NCI-H510A (cell line): ENCODE results near the gene WNT3.
"Not testable (repeated sequence)": the region's sequence is repeated elsewhere in the genome, so short reads cannot be mapped to it uniquely, and the experiment has no call there.

Source experiments
- DNase-seq: peaks from one replicate; lab custom pipeline; 2025; lab: John Stamatoyannopoulos, UW

WNT3 gene

DNA sequence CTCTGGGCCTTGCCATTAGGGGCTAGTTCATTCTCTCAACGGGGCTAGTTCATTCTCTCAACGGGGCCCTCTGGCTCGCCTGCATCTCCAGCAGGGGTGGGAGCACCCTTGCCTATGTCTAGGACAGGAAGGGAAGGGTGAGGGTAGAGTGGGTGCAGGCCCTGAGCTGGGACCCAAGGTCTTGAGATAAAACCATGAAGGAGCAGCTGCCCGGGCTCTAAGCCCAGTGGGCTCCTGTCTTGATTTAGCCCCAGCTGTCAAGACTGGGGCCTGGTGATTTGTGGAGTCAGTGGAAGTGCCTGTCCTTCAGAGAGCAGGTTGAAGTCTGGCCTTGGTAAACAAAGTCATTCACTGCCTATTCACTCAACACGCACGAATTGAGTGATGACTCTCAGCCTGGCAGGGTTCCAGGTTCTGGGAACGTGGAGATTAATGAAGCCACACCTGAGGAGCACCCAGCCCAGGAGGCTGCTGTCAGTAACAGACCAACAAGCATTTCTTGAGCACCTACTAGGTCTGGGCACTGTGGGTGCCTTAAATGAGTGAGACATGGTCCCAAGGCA, 35.4 kb downstream of the WNT3 start:
- DNase-seq, result no peak

DNA sequence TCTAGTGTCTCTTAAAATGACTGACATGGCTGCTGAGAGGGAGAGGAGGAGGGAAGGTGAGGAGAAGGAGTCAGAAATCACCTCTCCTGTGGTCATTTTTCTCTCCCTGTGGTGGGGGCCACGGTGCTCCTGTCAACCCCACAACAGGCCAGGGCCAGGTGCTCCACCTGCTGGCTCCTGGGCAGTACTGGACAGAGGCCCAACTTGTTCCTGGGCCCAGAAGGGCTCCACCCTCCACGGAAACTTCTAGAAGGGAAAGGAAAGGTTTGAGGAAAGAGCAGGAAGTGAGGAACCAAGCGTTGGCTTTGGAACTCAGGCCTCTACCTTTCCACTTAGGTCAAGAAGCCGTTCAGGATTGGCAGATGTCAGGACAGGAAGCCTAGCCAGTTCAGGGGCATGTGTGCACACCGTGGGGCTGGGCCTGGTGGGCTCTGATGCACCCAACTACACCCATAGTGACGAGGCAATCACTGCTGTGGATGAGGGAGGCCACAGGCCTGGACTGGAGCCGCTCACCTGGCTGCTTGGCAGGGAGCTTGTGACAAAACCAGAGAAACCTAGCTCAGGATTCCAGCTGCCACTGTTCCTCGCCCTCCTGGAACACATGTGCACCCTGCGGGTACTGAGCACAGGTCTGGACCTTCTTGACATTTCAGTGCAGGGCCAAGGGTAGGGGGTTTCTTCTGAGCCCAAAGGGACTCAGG, 36.1 kb downstream of the WNT3 start:
- DNase-seq, result no peak

DNA sequence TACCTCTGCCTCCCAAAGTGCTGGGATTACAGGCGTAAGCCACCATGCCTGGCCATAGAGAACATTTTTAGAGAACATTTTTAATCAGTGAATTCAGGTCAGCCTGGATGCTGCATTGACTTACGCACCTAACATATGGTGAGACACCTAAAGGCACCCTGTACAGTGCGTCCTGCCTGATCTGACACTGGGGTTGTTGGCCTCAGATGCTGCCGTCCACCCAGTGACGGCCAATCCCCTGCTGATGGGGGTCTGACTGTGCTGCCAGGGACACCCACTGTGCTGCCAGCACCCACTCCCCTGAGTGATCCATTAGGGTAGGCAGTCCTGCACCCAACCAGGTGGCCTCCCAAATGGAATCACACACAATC, 38.5 kb downstream of the WNT3 start:
- DNase-seq, result no peak

DNA sequence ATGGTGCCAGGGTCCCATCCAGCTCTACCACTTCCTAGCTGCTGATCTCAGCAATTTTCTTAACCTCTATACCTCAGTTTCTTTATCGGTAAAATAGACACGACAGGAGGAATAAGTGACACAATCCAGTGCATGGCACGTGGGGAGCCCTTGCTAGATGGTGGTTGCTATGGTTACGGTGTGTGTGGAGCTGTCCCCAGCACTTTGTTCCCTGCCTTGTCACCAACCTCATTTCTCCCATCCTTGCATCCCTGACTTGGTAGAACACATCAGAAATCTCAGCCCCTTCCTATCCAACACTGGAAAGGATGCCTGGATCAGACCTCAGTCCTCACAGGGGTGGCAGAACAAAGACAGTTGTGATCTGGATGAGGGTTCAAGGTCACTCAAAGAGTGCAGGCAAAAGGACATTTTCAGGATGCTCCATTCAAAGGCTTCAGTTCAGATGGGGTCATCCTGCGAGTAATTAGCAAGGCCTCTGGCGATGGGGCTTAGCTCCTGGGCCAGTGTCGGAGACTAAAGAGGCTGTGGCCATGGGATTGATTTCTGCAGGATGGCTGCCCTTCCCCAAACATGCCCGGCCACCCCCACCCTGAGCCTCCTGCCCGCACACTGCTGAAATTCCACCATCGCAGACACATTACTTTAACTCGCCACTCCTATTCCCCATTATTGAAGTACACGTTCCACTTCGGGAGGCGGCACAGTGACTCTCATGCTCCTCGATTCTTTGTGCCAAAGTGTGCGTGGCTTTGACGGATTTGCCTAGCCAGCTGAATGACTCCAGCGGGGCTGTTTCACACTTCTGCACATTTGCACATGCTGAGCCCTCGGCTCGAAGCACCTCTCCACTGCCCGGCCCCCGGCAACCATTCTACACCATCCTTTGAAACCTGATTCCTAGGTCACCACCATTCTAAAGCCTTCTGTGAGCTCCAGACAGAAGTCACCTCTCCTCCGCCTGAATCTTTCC, 40.3 kb downstream of the WNT3 start:
- DNase-seq, result no peak

DNA sequence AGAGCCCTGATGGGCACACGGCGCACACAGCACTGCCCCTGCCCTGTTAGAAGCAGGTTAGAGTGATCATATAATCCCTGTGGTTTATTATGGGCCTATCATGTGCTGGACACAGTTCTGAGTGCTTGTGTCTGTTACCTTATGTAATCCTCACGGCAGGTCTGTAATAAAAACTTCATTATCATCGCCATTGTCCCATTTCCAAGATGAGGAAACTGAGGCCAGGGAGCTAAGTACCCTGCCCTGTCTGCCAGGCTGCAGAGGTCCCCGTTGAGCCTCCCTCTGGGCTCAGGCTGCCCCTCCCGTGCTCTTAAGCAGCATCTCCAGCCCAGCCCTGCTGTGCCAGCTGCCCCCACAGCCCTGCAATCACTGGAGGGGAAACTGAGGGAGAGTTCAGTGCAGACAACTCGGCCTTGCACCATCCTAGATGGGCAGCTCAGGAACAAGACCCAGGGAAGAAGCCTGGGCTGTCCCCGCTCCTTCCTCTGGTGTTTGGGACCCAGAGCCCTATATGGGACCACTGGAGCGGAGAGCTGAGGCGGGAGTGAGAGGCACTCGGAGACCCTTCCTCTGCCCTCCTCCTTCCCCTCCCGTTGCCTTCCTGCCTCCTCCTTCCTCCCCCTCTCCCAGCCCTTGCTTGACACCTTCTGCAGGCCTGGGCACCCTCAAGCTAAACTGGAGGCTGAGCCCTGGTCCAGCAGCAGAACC, 42.0 kb downstream of the WNT3 start:
- DNase-seq, result no peak

DNA sequence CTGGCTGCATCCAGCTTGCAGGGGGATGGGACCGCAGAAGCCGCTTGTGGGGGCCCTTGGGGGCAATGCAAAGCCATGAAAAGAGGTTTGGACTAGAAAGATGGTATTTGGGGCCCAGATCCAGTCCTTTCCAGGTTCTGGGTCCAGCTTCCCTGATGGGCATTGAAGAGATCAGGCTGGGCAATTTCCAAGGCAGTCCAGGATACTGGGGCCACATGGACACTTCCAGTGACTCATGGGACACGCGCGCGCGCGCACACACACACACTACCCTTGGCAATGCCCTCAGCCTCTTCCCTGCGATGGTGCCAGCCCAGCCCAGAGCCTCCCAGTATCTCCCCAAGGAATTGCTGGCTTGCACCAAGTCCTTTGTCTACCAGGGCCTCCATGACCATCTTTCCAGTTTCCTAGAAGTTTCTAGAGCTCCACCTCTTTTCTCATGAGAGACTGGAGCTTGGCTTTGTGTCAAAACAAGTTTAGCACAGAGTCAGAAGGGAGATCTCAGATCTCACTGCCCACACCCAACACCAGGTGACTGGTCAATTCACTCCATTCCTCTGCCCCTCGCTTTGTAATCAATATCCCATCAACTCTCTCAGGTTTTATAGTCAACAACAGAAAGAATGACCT, 44.3 kb downstream of the WNT3 start:
- no peak for DNase-seq

DNA sequence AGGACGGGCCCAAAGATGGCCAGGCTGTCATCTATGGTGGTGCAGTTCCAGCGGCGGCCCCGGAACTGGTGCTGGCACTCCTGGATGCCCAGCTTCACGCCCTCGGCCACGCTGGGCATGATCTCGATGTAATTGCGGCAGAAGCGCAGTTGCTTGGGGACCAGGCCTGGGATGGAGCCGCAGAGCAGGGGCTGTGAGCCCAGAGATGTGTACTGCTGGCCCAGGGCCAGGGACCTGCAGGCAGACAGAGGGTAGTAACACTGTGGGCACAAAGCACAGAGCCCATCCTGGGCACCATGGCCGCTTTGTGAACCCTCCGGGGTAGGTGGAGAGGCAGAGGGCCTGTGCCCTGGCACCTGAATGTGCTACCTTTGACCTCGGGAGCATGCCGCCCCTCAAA, 44.8 kb downstream of the WNT3 start:
- DNase-seq, result no peak

DNA sequence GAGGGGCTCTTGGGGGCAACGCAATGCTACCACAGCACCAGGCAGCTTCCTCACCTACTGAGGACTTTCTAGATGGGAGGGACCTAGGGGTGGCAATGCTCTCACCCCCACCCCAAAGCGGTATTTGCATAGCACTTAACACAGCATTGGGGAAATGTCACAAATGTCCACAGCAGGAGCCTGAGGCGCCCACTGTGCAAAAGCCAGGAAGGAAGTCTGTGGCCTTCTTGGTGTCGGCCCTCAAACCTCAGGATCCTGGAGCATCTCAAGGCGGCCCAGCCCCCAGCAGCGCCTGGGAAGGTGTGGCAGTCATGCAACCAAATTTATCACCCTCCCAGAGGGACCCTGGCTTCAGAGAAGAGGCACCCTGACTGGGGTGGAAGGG, 45.3 kb downstream of the WNT3 start:
- DNase-seq, result no peak

DNA sequence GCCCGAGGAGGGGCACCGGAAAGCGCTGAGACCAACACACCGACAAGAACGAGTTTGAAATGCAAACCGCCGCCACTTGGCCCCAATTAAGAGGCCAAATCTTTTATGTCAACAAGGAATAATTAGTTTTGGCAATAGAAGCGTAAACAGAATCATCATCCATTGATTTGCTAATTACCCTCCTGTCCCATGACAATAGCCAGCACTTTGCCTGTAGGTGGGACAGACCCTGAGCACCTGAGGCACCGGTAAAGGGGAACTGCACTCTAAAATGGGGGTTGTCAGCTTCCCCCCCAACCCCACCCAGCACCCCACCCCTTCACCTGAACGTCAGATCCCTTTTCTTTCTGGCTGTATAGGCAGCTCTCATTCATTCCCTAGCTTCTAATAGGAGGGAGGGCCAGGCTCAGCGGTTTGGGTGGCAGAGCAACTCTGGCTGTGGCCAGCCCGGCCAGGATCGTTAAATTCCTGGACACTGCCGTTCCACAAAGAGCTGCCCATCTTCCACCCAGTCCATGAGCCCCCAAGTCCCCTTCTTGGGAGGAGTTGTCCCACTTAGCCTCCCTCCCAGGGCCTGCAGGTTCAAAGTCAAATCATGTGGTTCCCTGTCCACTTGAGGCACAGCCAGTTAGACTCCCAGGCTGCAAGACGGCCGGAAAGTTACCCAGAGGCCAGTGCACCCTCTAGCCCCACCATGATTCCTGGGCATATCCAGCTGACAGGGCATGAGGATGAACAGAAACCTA, 45.8 kb downstream of the WNT3 start:
- no peak for DNase-seq

DNA sequence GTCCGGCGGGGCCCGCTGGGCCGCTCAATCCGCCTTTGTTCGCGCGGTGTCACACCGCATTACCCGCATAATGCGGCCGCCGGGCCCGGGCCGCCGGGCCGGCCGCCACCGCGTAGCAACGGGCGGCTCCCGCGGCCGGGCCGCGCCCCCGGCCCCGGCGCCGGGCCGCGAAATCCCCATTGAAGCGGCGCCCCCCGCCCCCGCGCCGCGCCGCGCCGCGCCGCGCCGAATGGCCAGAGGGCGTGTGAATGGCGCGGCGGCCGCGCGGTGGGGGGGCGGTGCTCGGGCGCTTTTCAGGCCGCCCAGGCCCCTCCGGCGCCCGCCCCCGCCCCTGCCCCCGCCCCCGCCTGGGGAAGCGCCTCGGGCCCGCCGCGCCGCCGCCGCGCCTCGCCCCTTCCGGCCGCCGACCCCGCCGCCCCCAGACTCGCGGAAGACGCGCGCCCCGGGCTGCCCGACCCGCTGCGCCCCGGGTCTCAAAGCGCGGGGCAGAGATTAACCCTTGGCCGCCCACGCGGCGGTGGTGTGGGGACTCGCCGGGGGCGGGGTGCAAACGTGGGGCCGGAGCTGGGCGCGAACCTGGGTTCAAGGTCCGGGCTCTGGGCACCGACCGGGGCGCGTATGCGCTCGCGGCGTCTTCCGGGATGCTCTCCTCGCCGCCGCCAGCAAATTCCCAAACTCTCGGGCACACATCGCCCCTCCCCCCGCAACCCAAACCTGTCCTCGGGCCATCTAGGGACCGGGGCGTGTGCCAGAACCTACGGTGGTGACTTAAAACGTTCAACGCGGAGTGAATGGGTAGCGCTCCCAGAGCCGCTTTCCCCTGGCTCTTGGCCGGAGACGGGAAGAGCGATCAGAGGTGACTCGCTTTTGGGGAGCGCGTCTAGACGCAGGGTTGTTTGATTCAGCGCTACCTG, 46.7 kb downstream of the WNT3 start:
- peak; percentile 39 for DNase-seq

DNA sequence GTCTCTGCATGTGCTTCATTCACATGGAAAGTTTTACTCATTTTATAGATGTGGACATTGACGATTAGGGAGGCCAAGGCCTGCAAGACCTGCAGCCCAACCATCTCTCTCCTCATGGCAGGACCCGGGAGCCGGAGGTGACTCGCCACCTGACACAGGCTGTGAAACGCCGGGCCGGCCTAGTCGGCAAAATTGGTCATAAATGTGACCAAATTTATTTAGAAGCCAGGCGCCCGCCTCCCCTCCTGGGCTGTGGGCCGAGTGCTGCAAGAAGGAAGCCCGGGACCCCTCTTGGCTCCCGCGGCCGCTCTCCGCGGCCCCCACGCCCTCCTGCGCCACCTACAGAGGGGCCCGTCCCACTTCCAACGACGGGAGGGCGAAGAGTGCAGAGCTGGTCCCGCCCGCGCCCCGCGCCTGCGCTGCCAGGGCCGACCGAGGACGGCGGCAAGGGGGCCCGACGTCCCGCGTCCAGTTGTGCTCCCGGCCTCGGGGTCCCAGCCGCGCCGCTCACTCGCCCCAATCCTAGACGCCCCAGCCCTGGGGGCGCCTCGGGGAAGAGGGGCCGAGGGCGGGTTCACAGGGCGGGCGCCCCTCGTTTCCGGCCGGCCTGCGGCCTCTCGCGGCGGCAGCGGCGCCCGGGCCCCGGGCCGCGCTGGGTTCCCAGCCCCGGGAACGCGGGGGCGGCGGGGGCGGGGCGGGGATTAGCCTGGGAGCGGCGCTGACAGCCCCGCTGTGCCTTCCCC, 47.5 kb downstream of the WNT3 start:
- peak; percentile 16 for DNase-seq

DNA sequence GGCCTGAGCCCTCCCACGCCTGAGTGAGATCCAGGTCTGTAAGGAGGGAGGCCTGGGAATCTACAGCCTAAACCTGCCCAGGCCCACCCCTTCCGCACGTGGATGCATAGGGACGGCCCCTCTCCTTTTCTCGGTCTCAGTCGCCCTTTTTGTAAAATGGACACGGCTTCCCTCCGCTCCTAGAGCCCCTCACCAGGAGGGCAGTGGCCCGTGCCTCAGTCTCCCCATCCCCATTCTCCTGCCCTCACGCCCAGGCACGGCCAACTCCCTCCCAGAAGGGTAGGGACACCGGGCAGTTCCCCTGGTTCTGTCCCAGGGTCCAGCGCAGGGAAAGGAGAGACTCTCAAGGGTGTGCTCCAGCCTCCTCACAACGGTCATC, 48.1 kb downstream of the WNT3 start:
- no peak for DNase-seq

DNA sequence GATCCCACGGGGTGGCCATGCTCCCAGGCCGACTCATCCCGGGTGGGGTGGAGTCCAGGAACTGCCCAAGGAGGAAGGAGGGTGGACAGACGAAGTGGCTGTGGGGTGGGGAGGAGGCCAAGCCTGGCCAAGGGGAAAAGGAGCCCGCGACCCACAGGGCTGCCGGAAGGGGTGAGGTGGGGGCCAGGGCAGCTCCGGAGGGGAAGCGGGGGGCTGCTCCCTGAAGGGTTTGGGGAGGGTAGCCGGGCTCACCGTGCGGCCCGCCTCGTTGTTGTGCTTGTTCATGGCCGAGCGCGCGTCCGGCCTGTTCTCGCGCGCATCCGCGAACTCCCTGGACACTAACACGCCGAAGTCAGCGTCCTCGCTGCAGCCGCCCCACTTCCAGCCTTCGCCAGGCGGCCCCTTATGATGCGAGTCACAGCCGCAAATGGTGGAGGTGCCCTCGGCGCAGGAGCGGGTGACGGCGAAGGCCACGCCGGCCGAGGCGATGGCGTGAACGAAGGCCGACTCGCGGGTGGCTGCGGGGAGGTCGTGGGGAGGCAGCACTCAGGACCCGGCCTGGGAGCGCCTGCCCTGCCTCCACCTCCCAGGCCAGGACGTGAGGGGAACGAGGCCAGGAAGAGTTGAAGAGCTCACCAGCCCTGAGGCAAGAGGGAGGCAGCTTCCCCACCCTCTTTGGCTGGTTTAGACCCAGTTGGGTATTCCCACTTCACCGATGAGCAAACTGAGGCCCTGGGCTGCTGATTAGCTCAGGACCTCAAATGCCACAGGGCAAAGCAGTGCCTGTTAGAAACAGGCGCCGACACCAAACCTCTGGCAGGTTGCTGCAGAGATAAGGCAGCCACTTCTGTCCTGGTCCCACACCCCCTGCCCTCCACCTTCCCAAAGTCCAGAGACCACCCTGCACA, 48.7 kb downstream of the WNT3 start:
- DNase-seq, result no peak

DNA sequence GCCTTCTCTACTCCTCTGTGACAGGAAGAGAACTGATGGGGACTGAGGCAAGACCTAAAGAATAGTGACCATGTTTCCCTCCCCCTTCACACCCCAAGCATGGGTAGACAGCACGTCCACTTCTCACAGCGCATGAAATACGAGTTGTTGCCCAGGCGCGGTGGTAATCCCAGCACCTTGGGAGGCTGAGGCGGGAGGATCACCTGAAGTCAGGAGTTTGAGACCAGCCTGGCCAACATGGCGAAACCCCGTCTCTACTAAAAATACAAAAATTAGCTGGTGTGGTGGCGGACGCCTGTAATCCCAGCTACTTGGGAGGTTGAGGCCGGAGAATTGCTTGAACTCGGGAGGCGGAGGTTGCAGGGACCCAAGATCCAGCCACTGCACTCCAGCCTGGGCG, 49.6 kb downstream of the WNT3 start:
- not testable (repeated sequence) for DNase-seq

DNA sequence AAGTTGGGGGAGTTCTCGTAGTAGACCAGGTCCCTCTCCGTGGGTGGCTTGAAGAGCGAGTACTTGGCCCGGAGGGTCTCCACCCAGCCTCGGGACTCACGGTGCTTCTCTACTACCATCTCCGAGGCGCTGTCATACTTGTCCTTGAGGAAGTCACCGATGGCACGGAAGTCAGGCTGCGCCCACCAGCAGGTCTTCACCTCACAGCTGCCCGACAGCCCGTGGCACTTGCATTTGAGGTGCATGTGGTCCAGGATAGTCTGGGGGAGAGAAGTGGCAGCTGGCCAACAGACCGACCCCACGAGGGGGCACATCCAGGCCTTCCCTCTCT, 50.0 kb downstream of the WNT3 start:
- no peak for DNase-seq

DNA sequence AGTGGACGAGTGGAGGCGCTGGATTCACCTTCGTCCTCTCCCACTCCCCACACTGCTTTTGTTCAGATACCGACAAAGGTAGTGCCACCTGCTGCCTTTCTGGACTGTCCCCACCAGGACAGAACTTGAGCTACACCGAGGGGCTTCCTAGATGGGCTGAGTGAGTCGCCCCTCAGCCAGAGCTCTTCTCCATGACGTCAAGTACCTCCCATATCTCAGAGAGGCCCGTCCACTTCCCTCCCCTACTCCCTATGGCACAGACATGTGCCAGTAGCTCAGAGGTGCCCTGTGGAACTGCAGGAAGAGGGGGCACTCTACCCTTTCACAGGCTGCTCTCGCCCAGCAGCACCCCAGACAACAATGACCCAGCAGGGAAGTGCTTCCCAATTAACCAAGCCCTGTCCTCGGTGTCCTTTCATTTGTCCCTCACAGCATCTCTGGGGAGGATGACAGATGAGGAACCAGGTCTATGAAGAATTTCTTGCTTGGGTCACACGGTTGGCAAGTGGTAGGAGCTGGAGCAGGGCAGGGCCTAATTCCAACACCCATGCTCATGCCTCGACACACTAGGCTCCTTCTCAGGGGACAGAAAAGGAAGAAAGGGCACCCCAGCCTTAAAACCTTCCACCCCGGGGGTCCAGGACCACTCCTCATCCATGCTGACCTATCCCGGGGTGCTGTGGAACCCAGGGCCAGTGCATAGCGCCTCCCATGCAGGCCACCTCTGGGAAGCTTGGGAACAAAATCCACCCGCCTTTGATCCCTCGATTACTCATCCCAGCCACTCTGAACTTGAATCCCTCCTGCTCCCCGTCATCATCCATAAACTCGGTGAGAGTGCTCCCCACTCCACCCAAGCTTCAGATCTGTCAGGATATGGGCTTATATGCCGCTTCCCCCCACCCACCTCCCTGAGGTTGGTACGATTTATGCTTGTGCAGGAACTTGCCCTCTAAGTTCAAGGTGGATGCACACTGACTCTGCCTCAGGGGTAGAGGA, 51.7 kb downstream of the WNT3 start:
- DNase-seq, result no peak

DNA sequence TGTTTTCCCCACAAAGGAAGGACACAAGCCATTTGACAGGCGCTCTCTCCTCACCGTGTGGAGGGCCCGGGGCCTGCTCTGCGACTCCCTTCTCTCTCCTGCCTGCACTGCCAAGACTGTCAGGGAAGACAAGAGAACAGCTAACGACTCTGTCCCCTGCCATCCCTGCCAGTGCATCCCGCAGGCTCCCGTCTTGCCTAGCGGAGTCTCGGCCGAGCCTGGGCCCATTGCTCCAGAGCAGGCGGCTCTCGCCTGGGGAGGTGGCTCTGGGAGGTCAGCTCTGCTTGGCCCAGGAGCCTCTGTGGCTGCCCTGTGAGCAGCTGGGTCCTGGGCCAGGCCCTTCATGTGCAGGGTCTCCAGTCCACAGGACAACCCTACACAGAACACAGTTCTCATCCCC, 53.0 kb downstream of the WNT3 start:
- DNase-seq, result no peak
